HG03025 (cell line): ENCODE results near the gene PHF2.

ENCODE experiments used
- ATAC-seq: cut with Tn5 transposase; IDR thresholded peaks from one replicate; pipeline ENCODE4 v1.9.1; 2021; ENCODE audit warnings: mild to moderate bottlenecking, moderate library complexity; ENCODE audit not compliant: unreplicated experiment, low FRiP score

The PHF2 gene

GRCh38 chr9:93674580-93675335, 98.4 kb downstream of the PHF2 start:
- ATAC-seq: no peak

GRCh38 chr9:93675336-93676150, 99.2 kb downstream of the PHF2 start:
- no peak for ATAC-seq

- no peak for ATAC-seq
Observed at GRCh38 chr9:93676310-93677047, 100.1 kb downstream of the PHF2 start.

- ATAC-seq: no peak
Observed at GRCh38 chr9:93677048-93677571, 100.7 kb downstream of the PHF2 start.

GRCh38 chr9:93677641-93678136, 101.3 kb downstream of the PHF2 start:
- no peak for ATAC-seq

GRCh38 chr9:93678199-93679019, 102.0 kb downstream of the PHF2 start:
- ATAC-seq: no peak

- ATAC-seq: no peak
Observed at GRCh38 chr9:93679536-93680442, 103.4 kb downstream of the PHF2 start.

- no peak for ATAC-seq
Observed at GRCh38 chr9:93680443-93681268, 104.3 kb downstream of the PHF2 start.

- no peak for ATAC-seq
Observed at GRCh38 chr9:93681269-93682154, 105.1 kb downstream of the PHF2 start.

- no peak for ATAC-seq
Observed at GRCh38 chr9:93682155-93682968, 106.0 kb downstream of the PHF2 start.

- no peak for ATAC-seq
Observed at GRCh38 chr9:93683331-93684134, 107.1 kb downstream of the PHF2 start.

- ATAC-seq: no peak
Observed at GRCh38 chr9:93684161-93684765, 107.9 kb downstream of the PHF2 start.

- ATAC-seq: no peak
Observed at GRCh38 chr9:93684806-93685543, 108.6 kb downstream of the PHF2 start.

- no peak for ATAC-seq
Observed at GRCh38 chr9:93686127-93686879, 109.9 kb downstream of the PHF2 start.
